HUES48 (cell line): ENCODE data around the gene SERPINB12.

Source experiments
- H3K27ac ChIP-seq: one replicate; pipeline ENCODE4 v1.7.0; 2013; ENCODE audit warnings: low read depth, low read length, inconsistent platforms
- H3K27me3 ChIP-seq: 2 replicates; pipeline ENCODE4 v1.6.1; 2013; ENCODE audit warnings: mild to moderate bottlenecking, low read length; ENCODE audit not compliant: control insufficient read depth, insufficient read depth
- H3K36me3 ChIP-seq: 2 replicates; pipeline ENCODE4 v1.6.1; 2013; ENCODE audit warnings: low read length; ENCODE audit not compliant: control insufficient read depth, insufficient read depth
- H3K4me1 ChIP-seq: 2 replicates; pipeline ENCODE4 v1.6.1; 2013; ENCODE audit warnings: mild to moderate bottlenecking, low read length; ENCODE audit not compliant: control insufficient read depth, insufficient read depth
- H3K4me3 ChIP-seq: 2 replicates; pipeline ENCODE4 v1.5.1; 2013; ENCODE audit warnings: mild to moderate bottlenecking, low read depth, low read length
- H3K9ac ChIP-seq: 2 replicates; pipeline ENCODE4 v1.6.1; 2013; ENCODE audit warnings: mild to moderate bottlenecking, low read depth, low read length, moderate library complexity
- H3K9me3 ChIP-seq: 2 replicates; pipeline ENCODE4 v1.6.1; 2013; ENCODE audit warnings: low read length; ENCODE audit not compliant: control insufficient read depth, insufficient read depth

SERPINB12 gene

DNA sequence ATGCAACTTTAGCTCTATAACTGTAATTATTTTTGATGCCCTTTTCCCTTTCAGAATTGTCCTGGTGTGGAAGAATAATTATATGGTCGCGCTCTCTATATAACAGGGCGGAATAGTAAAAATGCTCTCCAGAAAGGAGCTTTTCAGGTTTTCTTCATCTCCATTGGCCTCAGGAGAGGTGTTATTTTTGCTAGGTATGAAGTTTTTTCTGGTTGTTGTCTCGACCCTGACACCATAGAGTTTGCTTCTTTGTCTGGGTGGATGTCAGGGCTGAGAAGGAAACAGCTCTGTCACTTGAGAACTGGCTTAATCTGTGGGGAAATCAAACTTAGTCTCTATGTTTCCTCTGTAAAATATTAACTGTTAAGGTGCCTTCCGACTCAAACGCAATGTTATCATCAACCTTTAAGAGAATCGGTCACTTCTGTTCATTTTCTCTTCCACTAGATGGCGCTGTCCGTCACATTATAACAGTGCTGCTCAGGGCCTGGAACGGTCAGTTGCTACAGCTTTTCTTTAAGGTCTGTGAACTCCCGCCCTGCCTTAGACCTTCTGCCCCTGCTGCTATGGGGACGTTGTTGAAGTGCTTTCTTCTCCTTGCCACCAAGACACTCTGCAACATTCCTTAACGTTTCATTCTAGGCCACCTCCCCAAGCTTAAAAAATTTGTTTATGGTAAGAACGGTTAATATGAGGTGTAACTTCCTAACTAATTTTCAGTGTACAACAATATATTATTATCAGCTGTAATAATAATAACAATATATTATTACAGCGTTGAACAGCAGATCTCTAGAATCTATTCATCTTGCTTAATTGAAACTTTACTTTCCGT lies 23.8 kb upstream of the SERPINB12 start:
- no peak overlapping the region for H3K4me3 ChIP-seq
- H3K36me3 ChIP-seq: no peaks in the 10 kb centered on the region
- H3K9ac ChIP-seq: no peak overlapping the region
- H3K9me3 ChIP-seq: no peaks in the 10 kb centered on the region
- peaks cover 16% of the 10 kb centered on the region for H3K4me1 ChIP-seq
- H3K27ac ChIP-seq: no peak overlapping the region
- no peaks in the 10 kb centered on the region for H3K27me3 ChIP-seq

DNA sequence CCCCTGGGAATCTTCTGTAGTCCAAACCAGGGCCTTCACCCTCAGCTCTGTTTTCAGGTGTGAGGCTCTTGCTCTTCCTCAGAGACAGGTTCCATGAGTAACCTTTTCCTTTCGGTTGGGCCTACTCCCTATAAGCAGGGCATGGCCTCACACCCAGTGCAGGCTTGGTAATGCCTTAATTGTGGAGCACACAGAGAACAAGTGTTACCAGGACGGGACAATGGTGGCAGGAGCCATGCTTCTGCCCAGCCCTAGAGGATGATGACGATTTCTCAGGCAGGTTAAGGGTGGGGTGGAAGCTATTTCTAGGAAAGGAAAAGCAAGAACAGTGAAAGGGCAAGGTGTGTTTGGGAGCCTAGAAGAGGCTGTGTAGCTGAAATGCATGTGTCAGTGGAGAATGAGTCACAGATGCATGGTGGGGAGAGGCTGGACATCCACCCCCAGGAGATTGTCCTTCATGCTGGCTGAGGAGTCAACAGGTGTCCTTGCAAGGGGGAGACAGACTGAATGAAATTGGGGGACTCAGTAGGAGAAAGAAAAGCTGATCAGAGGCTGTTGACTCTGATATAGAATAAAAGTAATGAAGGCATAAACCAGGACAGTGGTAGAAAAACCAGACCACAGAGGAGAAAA lies 22.0 kb upstream of the SERPINB12 start:
- no peaks in the 10 kb centered on the region for H3K9me3 ChIP-seq
- H3K36me3 ChIP-seq: no peaks in the 10 kb centered on the region
- no peak overlapping the region for H3K4me3 ChIP-seq
- no peaks in the 10 kb centered on the region for H3K27me3 ChIP-seq
- no peak overlapping the region for H3K27ac ChIP-seq
- H3K4me1 ChIP-seq: peaks cover 3% of the 10 kb centered on the region
- H3K9ac ChIP-seq: no peak overlapping the region

DNA sequence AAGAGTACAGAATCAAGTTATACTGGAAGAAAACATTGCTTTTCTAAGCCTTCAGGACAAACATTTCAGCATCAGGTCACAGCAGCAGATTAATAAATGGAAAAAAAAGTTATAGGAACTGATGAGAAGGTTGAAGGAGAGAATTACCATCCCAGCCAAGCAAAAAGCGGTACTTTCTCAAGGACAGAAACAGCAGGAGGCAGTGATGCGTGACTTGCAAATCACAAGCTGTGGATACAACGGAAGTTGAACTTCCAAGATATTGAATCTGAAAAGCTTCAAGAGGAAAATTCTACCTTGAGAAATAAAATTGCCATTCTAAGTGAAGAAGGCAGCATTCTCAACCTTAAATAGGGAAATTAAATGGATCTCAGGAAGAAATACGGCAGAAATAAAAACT lies 18.5 kb upstream of the SERPINB12 start:
- H3K27ac ChIP-seq: no peak overlapping the region
- no peaks in the 10 kb centered on the region for H3K36me3 ChIP-seq
- H3K4me3 ChIP-seq: no peak overlapping the region
- no peak overlapping the region for H3K9ac ChIP-seq
- no peaks in the 10 kb centered on the region; the same call in 1 of the 2 replicates for H3K9me3 ChIP-seq
- no peaks in the 10 kb centered on the region for H3K27me3 ChIP-seq
- H3K4me1 ChIP-seq: peaks cover 3% of the 10 kb centered on the region; the same call in 1 of the 2 replicates

DNA sequence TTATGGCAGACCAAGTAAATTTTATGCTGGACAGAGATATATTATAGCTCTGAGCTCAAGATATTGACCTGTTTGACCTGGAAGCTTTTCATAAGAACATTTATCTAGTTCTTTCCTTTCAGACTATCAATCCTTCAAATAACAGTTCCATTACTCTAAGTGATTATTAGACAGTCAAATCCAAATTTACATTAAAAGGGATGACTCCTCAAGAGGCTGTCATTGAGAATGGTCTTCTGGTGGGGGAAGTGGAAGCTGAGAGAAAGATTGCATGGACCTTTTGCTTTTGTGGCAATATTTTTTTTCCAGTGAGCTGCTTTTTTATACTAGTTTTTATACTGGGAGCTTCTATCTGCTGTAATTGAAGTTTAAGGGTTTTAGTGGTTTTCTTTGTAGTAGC lies 14.9 kb upstream of the SERPINB12 start:
- Histone ChIP-seq H3K4me3 (no peak overlapping the region), H3K9ac (no peak overlapping the region)

DNA sequence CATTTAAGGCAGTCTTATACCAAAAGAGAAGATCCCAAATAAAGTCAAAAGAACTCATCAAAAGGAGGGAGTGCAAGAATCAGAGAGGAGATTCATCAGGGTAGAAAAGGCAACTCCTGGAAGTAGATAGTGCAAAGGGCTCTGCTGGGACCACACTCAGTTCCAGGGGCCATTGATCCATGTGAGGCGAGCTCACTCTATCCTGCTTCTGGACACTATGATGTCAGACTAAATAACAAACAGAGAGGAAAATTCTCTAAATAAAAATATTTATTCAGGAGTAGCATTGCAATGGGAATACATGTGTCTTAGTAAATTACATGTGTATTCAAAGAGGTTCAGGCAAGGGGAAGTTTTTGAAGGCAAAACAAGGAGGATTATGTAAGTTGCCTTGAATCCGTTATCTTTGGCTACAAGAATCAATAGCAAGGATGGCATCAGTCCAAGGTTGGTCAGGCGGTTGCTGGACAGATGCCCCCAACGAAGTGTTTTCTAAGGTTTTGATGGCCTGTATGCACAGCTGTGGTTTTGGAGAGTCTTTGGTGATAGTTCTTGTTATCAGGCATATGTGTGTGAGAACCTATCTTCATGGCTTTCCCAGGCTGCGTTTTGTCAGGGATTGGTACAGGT lies 13.2 kb upstream of the SERPINB12 start:
- no peaks in the 10 kb centered on the region; the same call in 1 of the 2 replicates for H3K9me3 ChIP-seq
- no peaks in the 10 kb centered on the region for H3K27me3 ChIP-seq
- no peak overlapping the region for H3K4me3 ChIP-seq
- H3K36me3 ChIP-seq: no peaks in the 10 kb centered on the region
- 0 out of 2 replicates have a peak, but pooled peaks cover under 1% of the 10 kb centered on the region for H3K4me1 ChIP-seq
- no peak overlapping the region for H3K27ac ChIP-seq
- no peak overlapping the region for H3K9ac ChIP-seq

More for the DNA sequence above, 14.9 kb upstream of the SERPINB12 start:
- Histone ChIP-seq H3K9me3 (no peaks in the 10 kb centered on the region; the same call in 1 of the 2 replicates), H3K27ac (no peak overlapping the region), H3K4me1 (peaks cover 3% of the 10 kb centered on the region; the same call in 1 of the 2 replicates), H3K36me3 (no peaks in the 10 kb centered on the region), H3K27me3 (no peaks in the 10 kb centered on the region)

DNA sequence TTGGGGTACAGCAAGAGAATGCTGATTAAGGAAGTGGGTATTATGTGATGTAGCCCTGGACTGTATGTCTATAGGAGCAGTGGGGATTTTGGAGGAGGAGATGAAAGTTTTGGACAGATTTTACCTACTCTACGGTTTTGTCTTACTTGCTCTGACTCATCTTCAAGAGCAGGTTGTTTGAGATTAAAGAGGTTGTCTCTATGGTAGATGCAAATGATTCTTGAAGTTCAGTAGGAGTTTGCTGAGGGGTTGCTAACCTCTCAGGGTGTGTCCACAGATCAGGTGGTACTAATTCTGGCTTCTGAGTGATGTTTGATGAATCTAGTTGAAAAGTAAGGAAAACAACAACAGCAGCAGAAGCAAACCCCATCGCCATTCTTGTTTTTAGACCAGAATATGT lies 9.7 kb upstream of the SERPINB12 start:
- H3K36me3 ChIP-seq: no peaks in the 10 kb centered on the region
- no peak overlapping the region for H3K27ac ChIP-seq

DNA sequence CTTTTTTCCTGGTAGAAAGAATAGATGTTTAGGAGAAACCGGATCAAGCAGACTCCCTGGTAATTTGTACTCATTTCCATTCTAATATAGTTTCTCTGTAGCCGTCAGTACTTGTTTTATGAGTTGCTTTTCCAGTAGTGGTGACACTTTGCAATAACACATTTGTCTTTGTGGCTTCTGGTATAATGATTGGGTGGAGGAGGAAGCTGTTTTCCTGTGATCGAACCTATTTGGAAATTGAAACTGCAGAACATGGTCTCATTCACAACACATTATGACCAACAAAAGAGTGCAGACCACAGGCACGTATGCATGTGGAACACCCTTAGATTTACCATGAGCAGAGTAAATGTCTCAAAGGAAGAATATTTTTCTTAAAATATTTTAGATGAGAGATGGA lies 7.6 kb upstream of the SERPINB12 start:
- no peaks in the 10 kb centered on the region for H3K27me3 ChIP-seq
- no peaks in the 10 kb centered on the region for H3K9me3 ChIP-seq
- no peak overlapping the region for H3K27ac ChIP-seq
- no peak overlapping the region for H3K4me3 ChIP-seq
- no peak overlapping the region for H3K9ac ChIP-seq
- no peaks in the 10 kb centered on the region for H3K4me1 ChIP-seq
- no peaks in the 10 kb centered on the region for H3K36me3 ChIP-seq

More for the DNA sequence above, 9.7 kb upstream of the SERPINB12 start:
- Histone ChIP-seq H3K4me1 (no peaks in the 10 kb centered on the region), H3K9ac (no peak overlapping the region), H3K9me3 (no peaks in the 10 kb centered on the region), H3K27me3 (no peaks in the 10 kb centered on the region), H3K4me3 (no peak overlapping the region)

DNA sequence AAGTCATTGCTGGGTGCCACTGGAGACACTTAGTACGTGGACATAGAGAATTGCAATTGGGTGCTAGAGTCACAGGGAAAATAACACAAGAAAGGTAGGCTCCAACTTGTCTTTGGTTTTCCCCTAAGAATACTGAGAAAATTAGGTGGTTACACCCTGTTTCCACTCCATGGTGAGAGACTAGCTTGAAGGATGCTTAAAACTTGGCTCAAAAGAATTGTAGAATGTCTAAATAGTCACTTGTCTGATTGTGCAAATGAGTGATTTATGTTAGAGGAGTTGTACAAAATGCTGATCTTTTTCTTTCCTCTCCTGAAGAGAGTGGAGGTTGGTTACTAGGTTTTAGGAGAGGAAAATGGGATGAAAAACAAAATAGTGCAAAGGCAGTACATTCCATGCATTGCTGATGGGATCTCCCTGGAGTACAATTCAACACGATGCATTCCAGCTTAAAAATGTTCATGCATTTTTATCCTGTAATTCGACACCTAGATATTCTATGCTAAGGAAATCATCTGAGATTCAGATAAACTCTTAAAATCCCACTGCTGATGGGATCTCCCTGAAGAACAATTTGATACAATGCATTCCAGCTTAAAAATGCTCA lies 2.2 kb upstream of the SERPINB12 start:
- Histone ChIP-seq H3K27ac (no peak overlapping the region), H3K4me1 (peaks cover 6% of the 10 kb centered on the region; the same call in 1 of the 2 replicates), H3K4me3 (no peak overlapping the region), H3K9ac (no peak overlapping the region), H3K9me3 (no peaks in the 10 kb centered on the region), H3K36me3 (no peaks in the 10 kb centered on the region), H3K27me3 (no peaks in the 10 kb centered on the region)

GRCh38 chr18:63544017-63544416 lies 1.8 kb downstream of the SERPINB12 start:
- no peaks in the 10 kb centered on the region for H3K9me3 ChIP-seq
- H3K36me3 ChIP-seq: no peaks in the 10 kb centered on the region
- H3K27ac ChIP-seq: no peak overlapping the region
- H3K27me3 ChIP-seq: no peaks in the 10 kb centered on the region
- no peak overlapping the region for H3K4me3 ChIP-seq
- peaks cover 10% of the 10 kb centered on the region; the same call in 1 of the 2 replicates for H3K4me1 ChIP-seq
- no peak overlapping the region for H3K9ac ChIP-seq

- Histone ChIP-seq H3K27ac (no peak overlapping the region), H3K36me3 (no peaks in the 10 kb centered on the region), H3K27me3 (no peaks in the 10 kb centered on the region), H3K4me3 (no peak overlapping the region), H3K4me1 (peaks cover 9% of the 10 kb centered on the region; the same call in 1 of the 2 replicates), H3K9me3 (no peaks in the 10 kb centered on the region), H3K9ac (no peak overlapping the region)
These were observed 2.8 kb downstream of the SERPINB12 start for GRCh38 chr18:63545000-63545399.
